Measurements from ENCODE around the gene FCRLB. TPM values are rescaled to one million over a fixed set of nuclear protein-coding genes. Genes with fewer than 3 reads are reported as not detected.

FCRLB gene
- total RNA-seq, 4 donors from 2014 or later: 0.49 to 1.5 (median 0.66) TPM; not detected in 1

DNA sequence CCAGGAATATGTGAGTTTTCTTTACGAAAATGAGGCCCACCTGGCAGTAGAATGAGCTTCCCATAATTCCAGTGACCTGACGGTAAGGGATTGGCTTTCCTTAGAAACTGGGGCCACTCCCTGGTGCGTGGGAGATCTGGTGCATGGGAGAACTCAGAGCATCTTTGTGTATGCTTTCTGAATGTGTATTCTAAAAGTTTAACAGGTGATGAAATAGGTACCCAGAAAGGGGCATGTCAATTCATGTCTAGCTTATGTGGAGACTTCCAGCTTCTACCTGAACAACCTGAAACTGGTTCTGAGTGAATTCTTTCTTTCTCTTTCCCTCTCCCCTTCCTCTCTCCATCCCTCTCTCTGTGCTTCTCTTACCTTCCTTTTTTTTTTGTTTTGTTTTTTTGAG lies 29.5 kb upstream of the FCRLB start:
- TF ChIP-seq, protein P1, sequence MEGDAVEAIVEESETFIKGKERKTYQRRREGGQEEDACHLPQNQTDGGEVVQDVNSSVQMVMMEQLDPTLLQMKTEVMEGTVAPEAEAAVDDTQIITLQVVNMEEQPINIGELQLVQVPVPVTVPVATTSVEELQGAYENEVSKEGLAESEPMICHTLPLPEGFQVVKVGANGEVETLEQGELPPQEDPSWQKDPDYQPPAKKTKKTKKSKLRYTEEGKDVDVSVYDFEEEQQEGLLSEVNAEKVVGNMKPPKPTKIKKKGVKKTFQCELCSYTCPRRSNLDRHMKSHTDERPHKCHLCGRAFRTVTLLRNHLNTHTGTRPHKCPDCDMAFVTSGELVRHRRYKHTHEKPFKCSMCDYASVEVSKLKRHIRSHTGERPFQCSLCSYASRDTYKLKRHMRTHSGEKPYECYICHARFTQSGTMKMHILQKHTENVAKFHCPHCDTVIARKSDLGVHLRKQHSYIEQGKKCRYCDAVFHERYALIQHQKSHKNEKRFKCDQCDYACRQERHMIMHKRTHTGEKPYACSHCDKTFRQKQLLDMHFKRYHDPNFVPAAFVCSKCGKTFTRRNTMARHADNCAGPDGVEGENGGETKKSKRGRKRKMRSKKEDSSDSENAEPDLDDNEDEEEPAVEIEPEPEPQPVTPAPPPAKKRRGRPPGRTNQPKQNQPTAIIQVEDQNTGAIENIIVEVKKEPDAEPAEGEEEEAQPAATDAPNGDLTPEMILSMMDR (IDR thresholded peaks at IDR 0.05; ENCODE audit: low read depth): no peak

DNA sequence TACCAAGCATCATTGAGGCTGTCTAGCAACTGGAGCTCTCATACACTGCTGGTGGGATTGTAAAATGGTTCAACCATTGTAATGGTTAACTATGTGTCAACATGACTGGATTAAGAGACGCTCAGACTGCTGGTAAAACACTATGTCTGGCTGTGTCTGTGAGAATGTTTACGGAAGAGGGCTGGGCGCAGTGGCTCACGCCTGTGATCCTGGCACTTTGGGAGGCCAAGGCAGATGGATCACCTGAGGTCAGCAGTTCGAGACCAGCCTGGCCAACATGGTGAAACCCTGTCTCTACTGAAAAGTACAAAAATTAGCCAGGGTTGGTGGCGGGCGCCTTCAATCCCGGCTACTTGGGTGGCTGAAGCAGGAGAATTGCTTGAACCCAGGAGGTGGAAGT lies 19.1 kb upstream of the FCRLB start:
- TF ChIP-seq, protein P1 (IDR thresholded peaks at IDR 0.05; ENCODE audit: low read depth): no peak

DNA sequence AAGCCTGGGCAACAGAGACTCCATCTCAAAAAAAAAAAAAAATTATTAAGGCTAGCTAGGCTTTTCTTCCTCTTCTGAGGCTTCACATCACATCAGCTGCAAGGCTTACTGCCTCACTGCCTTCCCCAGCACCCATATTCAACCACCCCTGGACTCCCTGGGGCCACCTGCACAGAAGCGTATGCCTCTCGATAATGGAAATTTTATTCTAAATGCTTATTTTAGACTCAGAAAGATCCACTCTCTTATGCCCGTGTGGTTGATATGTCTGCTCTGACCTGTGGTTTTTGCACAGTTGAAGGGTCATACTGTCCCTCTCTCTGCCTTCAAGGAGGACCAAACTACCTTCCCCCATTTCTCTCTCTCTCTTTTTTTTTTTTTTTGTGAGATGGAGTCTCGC lies 15.8 kb upstream of the FCRLB start:
- TF ChIP-seq, protein P1 (IDR thresholded peaks at IDR 0.05; ENCODE audit: low read depth): no peak

- TF ChIP-seq, protein P1 (IDR thresholded peaks at IDR 0.05; ENCODE audit: low read depth): no peak
Observed at GRCh38 chr1:161706113-161706481, 15.2 kb upstream of the FCRLB start.

GRCh38 chr1:161706482-161707347 lies 14.6 kb upstream of the FCRLB start, which contains the start of gene FCRLA:
Gene FCRLA, plus strand, starts transcription at chr1:161707229. Its CDS starts 36 bp downstream, at chr1:161707265.
- TF ChIP-seq, protein P1 (IDR thresholded peaks at IDR 0.05; ENCODE audit: low read depth): no peak

GRCh38 chr1:161707503-161707902 lies 13.8 kb upstream of the FCRLB start:
- TF ChIP-seq, protein P1 (IDR thresholded peaks at IDR 0.05; ENCODE audit: low read depth): no peak

GRCh38 chr1:161709373-161709772 lies 12.0 kb upstream of the FCRLB start:
- TF ChIP-seq, protein P1 (IDR thresholded peaks at IDR 0.05; ENCODE audit: low read depth): no peak

All from subcutaneous adipose tissue (tissue), 4 donors.